CD8-positive, alpha-beta memory T cell (primary cell): Measurements from ENCODE around the gene SYT7. TPM values are rescaled to one million over a fixed set of nuclear protein-coding genes. Genes with fewer than 3 reads are reported as not detected.

Source experiments
- CTCF ChIA-PET: fragments of 350-600 bp; sonication (Branson Sonifier 250); formaldehyde crosslinking; loops from one replicate; lab custom pipeline; 2021; ENCODE audit warnings: antibody characterized with exemption; lab: Charles Lee
- POLR2A ChIA-PET: fragments of 350-600 bp; sonication (Branson Sonifier 250); formaldehyde crosslinking; loops from one replicate; lab custom pipeline; 2021; ENCODE audit warnings: antibody characterized with exemption; lab: Charles Lee
- DNase-seq, 5 donors: peaks; one replicate each; pipeline versions ENCODE4 v3.0.0 to v3.0.0-alpha.2; 2020 to 2022; ENCODE audit warnings: mixed read lengths in 1 of 5
- H3K27ac ChIP-seq: one replicate; pipeline ENCODE4 v1.7.0; 2013; ENCODE audit warnings: low read depth, mild to moderate bottlenecking, low read length, moderate library complexity
- H3K27me3 ChIP-seq: 2 replicates; pipeline ENCODE4 v1.7.0; 2013; ENCODE audit warnings: low read length, mild to moderate bottlenecking; ENCODE audit not compliant: insufficient read depth, poor library complexity, severe bottlenecking
- H3K36me3 ChIP-seq: 2 replicates; pipeline ENCODE4 v1.7.0; 2013; ENCODE audit warnings: mild to moderate bottlenecking, low read length, moderate library complexity; ENCODE audit not compliant: insufficient read depth
- H3K4me1 ChIP-seq: 2 replicates; pipeline ENCODE4 v1.7.0; 2013; ENCODE audit warnings: mild to moderate bottlenecking, low read length, moderate library complexity; ENCODE audit not compliant: insufficient read depth
- H3K4me3 ChIP-seq: 2 replicates; pipeline ENCODE4 v1.7.0; 2013; ENCODE audit warnings: mild to moderate bottlenecking, low read length
- H3K9me3 ChIP-seq: 2 replicates; pipeline ENCODE4 v1.7.0; 2013; ENCODE audit warnings: mild to moderate bottlenecking, low read length
- H3K27ac Mint-ChIP-seq, 8 donors: one replicate each; pipeline ENCODE4 v1.8.0; 2020 to 2021; ENCODE audit warnings: mixed read lengths in 8 of 8, mild to moderate bottlenecking in 6 of 8, inconsistent platforms in 3 of 8, moderate library complexity in 3 of 8
- H3K27me3 Mint-ChIP-seq, 2 donors: one replicate each; pipeline ENCODE4 v1.8.0; 2020 to 2021; ENCODE audit warnings: mixed read lengths in 2 of 2, mild to moderate bottlenecking in 1 of 2, moderate library complexity in 1 of 2
- H3K36me3 Mint-ChIP-seq, 3 donors: one replicate each; pipeline ENCODE4 v1.8.0; 2020 to 2021; ENCODE audit warnings: mixed read lengths in 3 of 3, inconsistent platforms in 1 of 3, mild to moderate bottlenecking in 1 of 3
- H3K4me1 Mint-ChIP-seq, 3 donors: one replicate each; pipeline ENCODE4 v1.8.0; 2020 to 2021; ENCODE audit warnings: mixed read lengths in 3 of 3, inconsistent platforms in 1 of 3, mild to moderate bottlenecking in 1 of 3
- H3K4me3 Mint-ChIP-seq, 7 donors: one replicate each; pipeline ENCODE4 v1.8.0; 2020 to 2021; ENCODE audit warnings: mixed read lengths in 7 of 7, mild to moderate bottlenecking in 6 of 7, moderate library complexity in 4 of 7, inconsistent platforms in 2 of 7
- H3K9me3 Mint-ChIP-seq, 5 donors: one replicate each; pipeline ENCODE4 v1.8.0; 2020 to 2022; ENCODE audit warnings: mixed read lengths in 5 of 5, mild to moderate bottlenecking in 3 of 5, moderate library complexity in 2 of 5, inconsistent platforms in 1 of 5
- polyA plus RNA-seq: library from polyadenylated mRNA; unstranded; fragments of 300-500 nt; fragmentation: Illumina TruSeq; gene quantifications from one replicate; pipeline ENCODE4 v1.2.3, GENCODE V29; 2021
- total RNA-seq, 2 experiments: library from RNA; stranded (reverse); gene quantifications; one replicate each; pipeline ENCODE4 v1.2.3, GENCODE V29; 2021

SYT7 gene
- total and polyA plus RNA-seq, 3 experiments from 2014 or later, result not detected

- H3K27ac ChIP-seq, result no peak overlapping the region
- no peaks in the 10 kb centered on the region for H3K4me1 ChIP-seq
- Mint-ChIP-seq H3K4me3 (no peak overlapping the region), H3K4me1 (no peaks in the 10 kb centered on the region), H3K9me3 (no peaks in the 10 kb centered on the region), H3K27me3 (peaks cover 6 to 47% of the 10 kb centered on the region in 2 donors), H3K27ac (no peak overlapping the region), H3K36me3 (no peaks in the 10 kb centered on the region)
- no peaks in the 10 kb centered on the region for H3K9me3 ChIP-seq
- H3K4me3 ChIP-seq, result no peak overlapping the region
- ChIA-PET CTCF (interaction anchor here (1.8 kb wide), 1 partner anchor 8 kb away, joined by 16 read pairs; no protein-coding TSS in a partner anchor), POLR2A (no interaction called here)
- no peaks in the 10 kb centered on the region for H3K36me3 ChIP-seq
- DNase-seq, result no peak
- no peaks in the 10 kb centered on the region for H3K27me3 ChIP-seq
These were observed 55.8 kb downstream of the SYT7 start for GRCh38 chr11:61524963-61525587.

GRCh38 chr11:61524446-61524845 lies 56.4 kb downstream of the SYT7 start:
- Histone ChIP-seq H3K4me1 (no peaks in the 10 kb centered on the region), H3K4me3 (no peak overlapping the region), H3K27me3 (no peaks in the 10 kb centered on the region), H3K9me3 (no peaks in the 10 kb centered on the region), H3K36me3 (no peaks in the 10 kb centered on the region), H3K27ac (no peak overlapping the region)
- POLR2A ChIA-PET, result no interaction called here
- Mint-ChIP-seq H3K27ac (no peak overlapping the region), H3K4me3 (no peak overlapping the region), H3K9me3 (no peaks in the 10 kb centered on the region), H3K27me3 (peaks cover 6 to 48% of the 10 kb centered on the region in 2 donors), H3K36me3 (no peaks in the 10 kb centered on the region), H3K4me1 (no peaks in the 10 kb centered on the region)
- CTCF ChIA-PET, result no interaction called here
- no peak for DNase-seq

- Histone ChIP-seq H3K27ac (no peak overlapping the region), H3K4me1 (no peaks in the 10 kb centered on the region), H3K36me3 (no peaks in the 10 kb centered on the region), H3K4me3 (no peak overlapping the region), H3K9me3 (no peaks in the 10 kb centered on the region), H3K27me3 (no peaks in the 10 kb centered on the region)
- Mint-ChIP-seq H3K9me3 (no peaks in the 10 kb centered on the region), H3K36me3 (no peaks in the 10 kb centered on the region), H3K27ac (no peak overlapping the region), H3K27me3 (peaks cover 9 to 50% of the 10 kb centered on the region in 2 donors), H3K4me3 (no peak overlapping the region), H3K4me1 (no peaks in the 10 kb centered on the region)
- DNase-seq, result no peak
- CTCF ChIA-PET, result no interaction called here
- POLR2A ChIA-PET, result no interaction called here
These were observed 58.0 kb downstream of the SYT7 start for GRCh38 chr11:61522881-61523280.

- Mint-ChIP-seq H3K36me3 (no peaks in the 10 kb centered on the region), H3K27me3 (peaks cover 12 to 32% of the 10 kb centered on the region in 2 donors), H3K4me3 (no peak overlapping the region), H3K4me1 (peaks cover 6 to 12% (median 7%) of the 10 kb centered on the region in 3 donors), H3K27ac (no peak overlapping the region), H3K9me3 (no peaks in the 10 kb centered on the region)
- H3K4me3 ChIP-seq, result no peak overlapping the region
- ChIA-PET POLR2A (no interaction called here), CTCF (interaction anchor here (1.2 to 3.0 kb wide), 6 partner anchors 9 to 182 kb away, joined by 3 to 21 read pairs (median 14); partner anchors contain the start of gene LRRC10B)
- no peaks in the 10 kb centered on the region for H3K36me3 ChIP-seq
- H3K27me3 ChIP-seq, result peaks cover 11% of the 10 kb centered on the region
- no peak overlapping the region for H3K27ac ChIP-seq
- no peak for DNase-seq
- no peaks in the 10 kb centered on the region for H3K9me3 ChIP-seq
- peaks cover 9% of the 10 kb centered on the region for H3K4me1 ChIP-seq
These were observed 62.7 kb downstream of the SYT7 start for GRCh38 chr11:61518032-61518795.

GRCh38 chr11:61516675-61517572 lies 64.0 kb downstream of the SYT7 start:
- peak overlapping the region in 6 of 7 donors; percentile 47 to 72 (median 63) for H3K4me3 Mint-ChIP-seq
- no peaks in the 10 kb centered on the region for H3K9me3 ChIP-seq
- H3K4me1 ChIP-seq, result peaks cover 9% of the 10 kb centered on the region
- CTCF ChIA-PET, result interaction anchor here (0.6 to 3.0 kb wide), 20 partner anchors 9 to 744 kb away, joined by 3 to 21 read pairs (median 4); partner anchors contain the start of gene LRRC10B
- H3K4me1 Mint-ChIP-seq, result peaks cover 6 to 12% (median 7%) of the 10 kb centered on the region in 3 donors
- DNase-seq, result peak; percentile 41 to 68 (median 50)
- no peaks in the 10 kb centered on the region for H3K36me3 ChIP-seq
- H3K27ac Mint-ChIP-seq, result peak overlapping the region in 2 of 8 donors; percentile 57 to 68
- H3K27me3 ChIP-seq, result peaks cover 11% of the 10 kb centered on the region
- peaks cover 14 to 32% of the 10 kb centered on the region in 2 donors for H3K27me3 Mint-ChIP-seq
- POLR2A ChIA-PET, result no interaction called here
- H3K27ac ChIP-seq, result no peak overlapping the region
- no peaks in the 10 kb centered on the region for H3K36me3 Mint-ChIP-seq
- H3K4me3 ChIP-seq, result peak overlapping the region; percentile 61
- no peaks in the 10 kb centered on the region for H3K9me3 Mint-ChIP-seq

- POLR2A ChIA-PET, result no interaction called here
- Histone ChIP-seq H3K36me3 (no peaks in the 10 kb centered on the region), H3K27ac (no peak overlapping the region), H3K27me3 (peaks cover 11% of the 10 kb centered on the region), H3K9me3 (no peaks in the 10 kb centered on the region), H3K4me1 (peaks cover 9% of the 10 kb centered on the region), H3K4me3 (peak overlapping the region; percentile 61)
- Mint-ChIP-seq H3K4me3 (peak overlapping the region in 2 of 7 donors; percentile 59 to 72), H3K9me3 (no peaks in the 10 kb centered on the region), H3K36me3 (no peaks in the 10 kb centered on the region), H3K4me1 (peaks cover 6 to 12% (median 7%) of the 10 kb centered on the region in 3 donors), H3K27me3 (peaks cover 16 to 38% of the 10 kb centered on the region in 2 donors), H3K27ac (no peak overlapping the region)
- no peak for DNase-seq
- CTCF ChIA-PET, result interaction anchor here (1.2 to 3.0 kb wide), 16 partner anchors 8 to 182 kb away, joined by 3 to 21 read pairs (median 5); partner anchors contain the start of gene LRRC10B
These were observed 64.7 kb downstream of the SYT7 start for GRCh38 chr11:61516191-61516590.

GRCh38 chr11:61515686-61516085 lies 65.2 kb downstream of the SYT7 start:
- Histone ChIP-seq H3K27me3 (peaks cover 12% of the 10 kb centered on the region), H3K27ac (no peak overlapping the region), H3K36me3 (no peaks in the 10 kb centered on the region), H3K9me3 (no peaks in the 10 kb centered on the region), H3K4me3 (no peak overlapping the region), H3K4me1 (peaks cover 9% of the 10 kb centered on the region)
- no peaks in the 10 kb centered on the region for H3K9me3 Mint-ChIP-seq
- peak overlapping the region in 1 of 7 donors; percentile 54 for H3K4me3 Mint-ChIP-seq
- CTCF ChIA-PET, result interaction anchor here (1.9 to 2.6 kb wide), 3 partner anchors 7 to 179 kb away, joined by 5 to 14 read pairs (median 13); partner anchors contain the start of gene LRRC10B
- peaks cover 18 to 40% of the 10 kb centered on the region in 2 donors for H3K27me3 Mint-ChIP-seq
- peaks cover 6 to 12% (median 7%) of the 10 kb centered on the region in 3 donors for H3K4me1 Mint-ChIP-seq
- POLR2A ChIA-PET, result no interaction called here
- no peak overlapping the region for H3K27ac Mint-ChIP-seq
- no peaks in the 10 kb centered on the region for H3K36me3 Mint-ChIP-seq
- DNase-seq, result no peak
